Activated CD8-positive, alpha-beta memory T cell treated with anti-CD3 and anti-CD28 coated beads, Interleukin-2, amount 50 U/mL, for 24 hours (primary cell): ENCODE data around the gene COX5B.
"Not testable (repeated sequence)": the region's sequence is repeated elsewhere in the genome, so short reads cannot be mapped to it uniquely, and the experiment has no call there.

Source experiments
- DNase-seq: peaks from one replicate; pipeline ENCODE4 v3.0.0-alpha.2; 2020; ENCODE audit errors: extremely low read depth

The COX5B gene

DNA sequence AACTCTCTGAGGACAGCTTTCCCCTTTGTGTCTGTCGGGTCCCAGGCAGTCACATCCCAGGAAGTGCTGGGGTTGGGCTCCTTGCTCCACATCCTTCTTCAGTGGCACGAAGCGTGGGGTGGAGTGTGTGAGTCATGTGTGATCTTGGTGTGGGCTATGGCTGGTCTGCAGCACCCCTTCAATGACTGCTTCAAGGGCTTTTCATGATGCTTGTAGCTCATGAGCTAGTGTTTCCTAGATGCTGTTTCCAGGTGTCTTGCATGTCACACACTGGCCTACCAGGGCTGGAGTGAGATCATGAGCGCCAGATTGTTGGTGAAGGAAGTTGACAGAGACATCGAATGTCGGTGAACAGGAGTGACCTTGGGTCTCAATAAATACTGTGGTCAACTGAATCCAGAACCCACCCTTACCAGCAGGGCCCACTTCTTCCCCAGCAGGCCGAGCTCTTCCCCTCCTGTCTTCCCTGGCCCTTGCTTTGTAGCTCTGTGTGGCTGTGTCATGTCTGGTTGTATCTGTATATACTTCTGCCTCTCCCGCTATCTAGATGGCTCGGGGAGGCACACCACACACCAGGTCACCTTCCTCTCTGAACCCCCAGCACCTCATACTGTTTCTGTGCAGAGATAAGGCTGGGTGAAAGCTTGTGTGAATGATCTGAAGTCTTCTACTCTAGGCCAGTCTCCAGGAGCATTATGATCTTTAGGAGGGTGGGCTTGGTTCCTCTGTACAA is 27.5 kb downstream of the COX5B start:
- no peak for DNase-seq

- no peak for DNase-seq
These were observed 28.0 kb downstream of the COX5B start for GRCh38 chr2:97673915-97674283.

DNA sequence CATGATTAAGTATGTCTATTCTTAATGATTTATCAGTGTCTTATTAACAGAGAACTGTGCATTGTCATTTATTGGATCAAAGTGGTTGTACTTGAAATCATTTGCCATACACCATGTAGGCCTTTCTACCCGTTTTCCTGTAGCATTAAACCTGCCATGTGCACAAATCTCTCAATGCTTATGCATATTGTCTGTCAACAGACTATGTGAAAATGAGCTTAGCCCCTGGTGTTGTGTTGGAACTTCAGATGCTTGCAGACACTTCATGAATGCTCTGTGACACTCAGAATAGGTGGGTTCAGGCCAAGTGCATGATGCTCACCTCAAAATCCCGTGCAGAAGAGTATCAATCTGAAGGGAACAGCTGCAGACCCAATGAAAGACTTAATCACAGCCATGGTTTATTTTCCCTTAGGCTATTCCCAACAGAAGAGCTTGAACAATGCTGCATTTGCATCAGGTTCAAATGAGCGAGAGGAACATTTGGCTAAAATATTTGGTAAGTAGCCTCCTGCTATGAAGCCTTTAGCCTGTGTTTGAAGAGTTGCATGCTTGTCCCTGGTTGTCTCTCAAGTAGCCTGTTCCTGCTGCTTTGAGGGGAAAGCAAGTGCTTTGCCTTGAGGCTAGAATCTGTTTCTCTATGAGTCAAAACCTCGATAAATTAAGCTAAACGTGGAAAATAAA is 29.7 kb downstream of the COX5B start:
- DNase-seq: no peak

DNA sequence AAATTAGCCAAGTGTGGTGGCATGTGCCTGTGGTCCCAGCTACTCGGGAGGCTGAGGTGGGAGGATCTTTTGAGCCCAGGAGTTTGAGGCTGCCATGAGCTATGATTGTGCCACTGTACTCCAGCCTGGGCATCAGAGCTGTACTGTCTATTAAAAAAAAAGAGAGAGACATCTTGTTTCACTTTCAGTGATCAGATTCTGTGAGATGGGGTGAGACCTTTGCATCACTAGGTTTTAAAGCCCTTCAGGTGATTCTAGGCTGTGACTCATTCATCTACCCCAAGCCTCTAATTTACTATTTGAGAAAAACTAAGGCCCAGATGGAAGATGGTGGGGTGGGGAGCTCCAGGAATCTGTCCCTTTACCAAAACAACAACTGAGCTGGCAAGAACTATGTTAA is 30.8 kb downstream of the COX5B start:
- DNase-seq: no peak

GRCh38 chr2:97677480-97677879 is 31.6 kb downstream of the COX5B start:
- DNase-seq: no peak

DNA sequence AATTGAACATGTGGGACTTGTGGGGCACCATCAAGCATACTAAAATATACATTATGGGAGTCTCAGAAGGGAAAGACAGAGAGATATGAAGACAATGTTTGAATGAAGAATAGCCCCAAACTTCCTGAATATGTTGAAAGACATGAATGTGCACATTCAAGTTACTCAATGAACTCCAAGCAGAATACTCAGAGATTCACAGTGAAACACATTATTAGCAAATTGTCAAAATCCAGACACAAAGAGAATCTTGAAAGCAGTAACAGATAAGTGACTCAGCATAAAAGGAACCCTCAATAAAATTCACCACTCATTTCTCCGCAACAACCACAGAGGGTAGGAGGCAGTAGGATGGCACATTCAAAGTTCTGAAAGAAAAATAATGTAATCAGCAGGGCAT is 32.4 kb downstream of the COX5B start:
- no peak for DNase-seq

DNA sequence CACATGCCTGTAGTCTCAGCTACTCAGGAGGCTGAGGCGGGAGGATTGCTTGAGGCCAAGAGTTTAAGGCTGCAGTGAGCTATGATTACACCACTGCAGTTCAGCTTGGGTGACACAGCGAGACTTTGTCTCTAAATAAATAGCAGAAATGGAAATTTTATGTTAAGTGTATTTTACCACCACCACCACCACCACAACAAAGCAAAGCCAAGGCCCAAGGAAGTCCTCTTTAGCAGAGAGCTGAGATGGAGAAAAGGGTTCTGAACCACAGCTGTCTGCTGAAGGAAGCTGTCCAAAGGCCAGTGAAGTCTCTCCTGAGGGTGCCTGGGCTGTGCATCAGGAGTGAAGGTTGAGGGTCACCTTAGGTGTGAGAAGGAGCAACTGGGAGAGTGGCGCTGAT is 41.4 kb downstream of the COX5B start:
- DNase-seq: not testable (repeated sequence)

DNA sequence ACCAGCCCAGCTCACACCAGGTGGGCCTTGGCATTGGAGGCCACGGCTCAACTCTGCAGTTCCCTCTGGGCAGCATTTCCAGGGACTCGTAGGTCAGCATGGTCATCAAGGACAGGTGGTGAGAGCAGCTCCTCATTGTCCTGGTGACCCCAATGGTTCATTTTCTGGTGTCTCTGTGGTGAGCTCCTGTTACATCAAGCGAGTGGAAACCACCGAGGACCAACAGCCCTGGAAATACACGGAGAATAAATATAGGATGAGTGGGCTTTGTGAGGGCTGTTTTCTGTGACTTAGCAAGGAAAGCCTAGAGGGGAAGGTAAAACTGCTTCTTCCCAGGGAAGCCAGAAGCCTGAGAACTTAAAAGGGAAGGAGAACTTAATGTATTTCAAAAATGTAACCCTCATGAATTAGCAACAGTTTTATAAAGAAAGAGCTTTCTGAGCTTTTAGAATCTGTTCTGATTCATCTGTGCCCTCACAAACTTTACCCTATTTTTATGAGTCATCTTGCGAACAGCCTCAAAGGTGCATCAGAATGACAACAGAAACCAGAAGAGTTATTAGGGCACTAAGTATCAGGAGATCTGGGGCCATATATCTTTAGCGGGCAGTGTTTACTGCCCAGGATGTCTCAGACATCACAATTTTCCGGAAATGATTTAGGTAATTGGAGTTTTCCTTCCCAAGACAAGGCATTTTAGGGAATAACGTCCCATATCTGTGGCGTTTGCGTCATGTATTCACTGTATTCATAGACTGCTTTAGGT is 42.4 kb downstream of the COX5B start:
- no peak for DNase-seq

GRCh38 chr2:97691166-97691565 is 45.3 kb downstream of the COX5B start:
- no peak for DNase-seq

- no peak for DNase-seq
These were observed 47.6 kb downstream of the COX5B start for GRCh38 chr2:97693476-97693875.

GRCh38 chr2:97695744-97696143 is 49.9 kb downstream of the COX5B start:
- DNase-seq: no peak

DNA sequence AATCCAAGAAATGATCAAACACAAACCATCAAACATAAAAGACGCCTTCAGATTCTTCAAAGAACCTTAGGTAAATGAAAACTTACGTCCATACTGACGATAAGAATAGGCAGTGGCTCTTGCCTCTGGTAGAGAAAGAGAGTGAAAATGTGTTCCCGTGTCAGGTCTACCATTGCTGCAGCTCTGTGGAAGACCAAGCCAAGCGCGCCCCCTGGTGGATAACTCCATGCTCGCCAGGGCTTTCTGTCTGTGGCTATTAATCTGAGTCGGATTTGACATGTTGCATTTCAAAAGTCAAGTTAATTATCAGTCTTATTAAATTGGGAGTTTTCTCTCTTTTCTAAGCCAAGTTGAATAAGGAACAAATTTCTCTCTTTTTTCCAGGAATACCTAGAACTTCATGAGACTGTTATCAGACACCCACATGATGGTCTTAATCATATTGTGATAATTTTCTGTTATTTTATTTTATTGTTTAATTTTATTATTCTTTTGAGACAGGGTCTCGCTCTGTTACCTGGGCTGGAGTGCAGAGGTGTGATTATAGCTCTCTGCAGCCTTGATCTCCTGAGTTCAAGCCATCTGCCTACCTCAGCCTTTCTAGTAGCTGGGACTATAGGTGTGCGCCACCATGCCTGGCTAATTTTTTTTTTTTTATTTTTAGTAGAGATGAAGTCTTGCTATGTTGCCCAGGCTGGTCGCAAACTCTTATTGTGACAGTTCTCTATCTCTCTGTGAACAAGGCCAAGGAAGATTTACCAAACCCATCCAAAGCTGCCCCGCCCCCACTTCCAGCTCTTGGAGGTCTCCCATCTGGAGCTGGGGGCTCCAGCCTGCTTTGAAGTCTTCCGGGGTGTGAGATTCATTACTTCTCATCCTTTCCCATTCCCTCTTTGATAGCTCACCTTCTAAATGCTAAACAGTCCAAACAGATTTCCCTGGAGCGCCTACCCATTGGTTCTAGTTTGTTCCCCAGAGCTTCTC is 51.7 kb downstream of the COX5B start:
- DNase-seq: peak; percentile 86
